Stomach (tissue), 9 donors: ENCODE results near the gene C10orf105. TPM values are rescaled to one million over a fixed set of nuclear protein-coding genes. Genes with fewer than 3 reads are reported as not detected.

Experiments
- DNase-seq, 2 donors: peaks; one replicate each; pipeline versions ENCODE4 v3.0.0 to v3.0.0-alpha.2; 2013 to 2019
- H3K27ac ChIP-seq, 5 donors: fragments of 200-600 bp in 4 of 5; sonication (generic) in 4 of 5; one replicate each; pipeline ENCODE4 v1.5.1; 2013 to 2019; ENCODE audit warnings: mild to moderate bottlenecking in 1 of 5, moderate library complexity in 1 of 5
- H3K27me3 ChIP-seq, 3 donors: fragments of 200-600 bp; sonication (generic); one replicate each; pipeline ENCODE4 v1.5.1; 2017 to 2019; ENCODE audit warnings: mixed run types in 1 of 3
- H3K36me3 ChIP-seq, 4 donors: fragments of 200-600 bp; sonication (generic); 1 replicate in 3 of 4; 2 replicates in 1 of 4; pipeline ENCODE4 v1.5.1; 2016 to 2019
- H3K4me1 ChIP-seq, 4 donors: fragments of 200-600 bp; sonication (generic); one replicate each; pipeline ENCODE4 v1.5.1; 2016 to 2019
- H3K4me3 ChIP-seq, 4 donors: fragments of 200-600 bp; sonication (generic) in 3 of 4; one replicate each; pipeline ENCODE4 v1.5.1; 2016 to 2019; ENCODE audit warnings: mild to moderate bottlenecking in 1 of 4
- H3K9me3 ChIP-seq, 4 donors: fragments of 200-600 bp; sonication (generic); one replicate each; pipeline ENCODE4 v1.5.1; 2016 to 2019
- EP300 ChIP-seq: sonication (generic); formaldehyde crosslinking; IDR thresholded peaks from one replicate; pipeline ENCODE4 v1.6.1; 2017; ENCODE audit warnings: antibody characterized with exemption
- POLR2A ChIP-seq, 4 donors: fragments of 450-650 bp; IDR thresholded peaks; one replicate each; pipeline ENCODE4 v1.6.1; 2016; ENCODE audit warnings: antibody characterized with exemption in 4 of 4, control low read depth in 2 of 4, mild to moderate bottlenecking in 1 of 4, moderate library complexity in 1 of 4
- POLR2AphosphoS5 ChIP-seq, 3 donors: sonication (generic); formaldehyde crosslinking; IDR thresholded peaks; one replicate each; pipeline ENCODE4 v1.6.1; 2016; ENCODE audit warnings: antibody characterized with exemption in 3 of 3
- WGBS, 5 donors: extraction: QIAGEN DNeasy Blood & Tissue Kit in 3 of 5; methylation state at CpG; one replicate each; pipeline versions ENCODE4 v1.1.5 to v1.1.7; 2013 to 2018; 5-methylcytosine and 5-hydroxymethylcytosine counted together
- intact Hi-C: fragments of 100-400 bp; cut with DNase I; formaldehyde crosslinking; loops from one replicate; pipeline ENCODE4 v1.15.1; 2023; ENCODE audit warnings: low total_unique reads
- polyA plus RNA-seq, 3 donors: library from polyadenylated mRNA; stranded (reverse); fragments of 200-250 nt; gene quantifications; one replicate each; pipeline ENCODE4 v1.2.3, GENCODE V29; 2013
- total RNA-seq, 5 donors: library from RNA; depleted of rRNA; stranded (reverse); fragments of >200 nt; gene quantifications; one replicate each; pipeline versions ENCODE4 v1.1.0 to v1.2.3, GENCODE V29; 2014 to 2016
- TF ChIP-seq, protein P1 (sequence below), 7 experiments: fragments of 450-650 bp in 4 of 7; fragments of 200-600 bp in 3 of 7; sonication (generic) in 3 of 7; IDR thresholded peaks; one replicate each; pipeline ENCODE4 v1.5.1; 2016 to 2019; ENCODE audit warnings: antibody characterized with exemption in 7 of 7, control low read depth in 2 of 7, mild to moderate bottlenecking in 1 of 7
- donor health status: healthy with polysubstance abuse.
- donor health status: Bipolar disorder and iron deficiency.
- donor health status: healthy.

Gene C10orf105
- total and polyA plus RNA-seq, 8 donors = 0.03 TPM; not detected in 7

DNA sequence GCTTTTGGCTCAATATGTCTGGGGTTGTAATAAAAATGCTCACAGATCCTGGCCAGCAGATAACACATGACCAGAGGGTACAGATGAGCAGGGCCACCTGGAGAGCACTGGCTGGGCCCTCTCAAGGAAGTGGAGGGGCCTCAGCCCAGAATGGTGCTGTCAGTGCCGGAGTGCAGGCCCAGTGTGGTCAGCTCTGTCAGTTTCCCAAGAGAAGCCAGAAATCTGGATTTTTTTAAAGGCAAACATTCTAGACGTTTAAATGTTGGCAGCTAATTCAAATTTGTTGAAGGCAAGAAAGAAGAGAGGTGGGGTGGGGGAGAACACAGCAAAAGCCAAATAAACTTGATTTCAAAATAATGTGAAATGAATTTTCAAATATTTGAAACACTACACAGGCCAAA is 2.0 kb downstream of the C10orf105 start:
- Histone ChIP-seq H3K9me3 (no peaks in the 10 kb centered on the region), H3K4me3 (no peak overlapping the region), H3K27ac (peak overlapping the region in 2 of 5 donors; percentile 33 to 38), H3K4me1 (peaks cover 35 to 59% (median 47%) of the 10 kb centered on the region in 4 donors), H3K36me3 (no peaks in the 10 kb centered on the region), H3K27me3 (no peaks in the 10 kb centered on the region)
- 45 to 71% (median 50%) methylated on average over 2 of the region's 2 CpGs for whole genome bisulfite sequencing, 5 donors
- peak in 1 of 2 donors; percentile 60 for DNase-seq
- TF ChIP-seq POLR2A (IDR thresholded peaks at IDR 0.05) = no peak
- TF ChIP-seq, protein P1, sequence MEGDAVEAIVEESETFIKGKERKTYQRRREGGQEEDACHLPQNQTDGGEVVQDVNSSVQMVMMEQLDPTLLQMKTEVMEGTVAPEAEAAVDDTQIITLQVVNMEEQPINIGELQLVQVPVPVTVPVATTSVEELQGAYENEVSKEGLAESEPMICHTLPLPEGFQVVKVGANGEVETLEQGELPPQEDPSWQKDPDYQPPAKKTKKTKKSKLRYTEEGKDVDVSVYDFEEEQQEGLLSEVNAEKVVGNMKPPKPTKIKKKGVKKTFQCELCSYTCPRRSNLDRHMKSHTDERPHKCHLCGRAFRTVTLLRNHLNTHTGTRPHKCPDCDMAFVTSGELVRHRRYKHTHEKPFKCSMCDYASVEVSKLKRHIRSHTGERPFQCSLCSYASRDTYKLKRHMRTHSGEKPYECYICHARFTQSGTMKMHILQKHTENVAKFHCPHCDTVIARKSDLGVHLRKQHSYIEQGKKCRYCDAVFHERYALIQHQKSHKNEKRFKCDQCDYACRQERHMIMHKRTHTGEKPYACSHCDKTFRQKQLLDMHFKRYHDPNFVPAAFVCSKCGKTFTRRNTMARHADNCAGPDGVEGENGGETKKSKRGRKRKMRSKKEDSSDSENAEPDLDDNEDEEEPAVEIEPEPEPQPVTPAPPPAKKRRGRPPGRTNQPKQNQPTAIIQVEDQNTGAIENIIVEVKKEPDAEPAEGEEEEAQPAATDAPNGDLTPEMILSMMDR (IDR thresholded peaks at IDR 0.05) = no peak
- no peak for TF ChIP-seq EP300
- TF ChIP-seq POLR2AphosphoS5 (IDR thresholded peaks at IDR 0.05) = no peak
- intact Hi-C loops = no loop called here

DNA sequence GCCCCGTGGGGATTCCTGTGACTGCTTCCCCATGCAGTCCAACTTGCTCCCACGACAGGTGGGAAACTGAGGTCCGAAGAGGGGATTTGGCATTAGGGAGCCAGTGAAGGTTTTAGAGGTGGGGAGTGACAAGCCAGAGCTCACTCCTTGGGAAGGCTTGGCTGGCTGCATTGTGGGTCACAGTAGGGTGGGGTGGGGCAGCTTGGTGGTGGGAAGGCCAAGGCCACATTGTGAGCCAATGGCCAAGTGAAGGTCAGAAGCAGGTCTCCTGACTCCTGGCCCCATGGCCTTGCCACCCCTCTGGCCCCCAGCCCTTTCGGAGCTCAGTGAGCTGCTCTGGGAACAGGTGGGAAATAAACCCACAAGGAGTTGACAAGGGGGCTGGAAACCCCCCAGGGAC is 2.5 kb downstream of the C10orf105 start:
- Histone ChIP-seq H3K36me3 (no peaks in the 10 kb centered on the region), H3K4me1 (peaks cover 36 to 60% (median 50%) of the 10 kb centered on the region in 4 donors), H3K9me3 (no peaks in the 10 kb centered on the region), H3K27me3 (no peaks in the 10 kb centered on the region), H3K27ac (peak overlapping the region in 2 of 5 donors; percentile 38 to 41), H3K4me3 (no peak overlapping the region)
- intact Hi-C loops = no loop called here
- TF ChIP-seq POLR2AphosphoS5 (IDR thresholded peaks at IDR 0.05) (no peak), EP300 (no peak), POLR2A (IDR thresholded peaks at IDR 0.05) (no peak)
- TF ChIP-seq, protein P1 (IDR thresholded peaks at IDR 0.05) = no peak
- WGBS, 5 donors = 80 to 96% (median 89%) methylated on average over 4 of the region's 4 CpGs
- no peak for DNase-seq

DNA sequence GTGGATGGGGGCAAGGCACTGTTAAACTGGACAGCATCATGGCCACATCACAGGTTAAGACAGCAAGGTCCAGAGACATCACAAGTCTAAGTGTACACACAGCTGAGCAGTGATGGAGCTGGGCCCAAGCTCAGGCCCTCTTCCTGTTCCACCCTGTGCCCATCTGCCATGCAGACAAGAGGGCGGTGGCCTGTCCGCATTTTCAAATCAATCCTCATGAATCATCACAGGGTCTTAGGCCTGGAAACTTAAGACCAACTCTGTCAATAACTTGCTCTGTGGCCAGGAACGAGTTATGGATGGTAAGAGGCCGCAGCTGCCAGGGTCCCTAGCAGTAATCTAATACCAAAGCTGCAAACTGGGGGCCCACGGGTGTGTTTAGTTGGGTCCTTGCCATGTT is 3.2 kb downstream of the C10orf105 start:
- Histone ChIP-seq H3K4me3 (no peak overlapping the region), H3K9me3 (no peaks in the 10 kb centered on the region), H3K27ac (no peak overlapping the region), H3K4me1 (peaks cover 36 to 60% (median 50%) of the 10 kb centered on the region in 4 donors), H3K27me3 (no peaks in the 10 kb centered on the region), H3K36me3 (no peaks in the 10 kb centered on the region)
- 79 to 92% (median 89%) methylated on average over 5 of the region's 5 CpGs for WGBS, 5 donors
- TF ChIP-seq, protein P1 (IDR thresholded peaks at IDR 0.05) = no peak
- no peak for TF ChIP-seq POLR2AphosphoS5 (IDR thresholded peaks at IDR 0.05)
- TF ChIP-seq EP300 = no peak
- no peak for TF ChIP-seq POLR2A (IDR thresholded peaks at IDR 0.05)
- no peak for DNase-seq
- intact Hi-C loops = no loop called here

GRCh38 chr10:71715860-71716259 is 3.7 kb downstream of the C10orf105 start:
- intact Hi-C loops = no loop called here

More at GRCh38 chr10:71715860-71716259, 3.7 kb downstream of the C10orf105 start:
- H3K36me3 ChIP-seq = no peaks in the 10 kb centered on the region
- no peak for DNase-seq
- WGBS, 5 donors = 91 to 97% (median 94%) methylated on average over 12 to 20 of the region's 20 CpGs
- H3K4me3 ChIP-seq = no peak overlapping the region
- no peaks in the 10 kb centered on the region for H3K27me3 ChIP-seq
- H3K4me1 ChIP-seq = peaks cover 36 to 60% (median 50%) of the 10 kb centered on the region in 4 donors
- TF ChIP-seq POLR2A (IDR thresholded peaks at IDR 0.05) = no peak
- TF ChIP-seq, protein P1 (IDR thresholded peaks at IDR 0.05) = no peak
- no peak for TF ChIP-seq POLR2AphosphoS5 (IDR thresholded peaks at IDR 0.05)
- TF ChIP-seq EP300 = no peak
- H3K27ac ChIP-seq = no peak overlapping the region
- no peaks in the 10 kb centered on the region for H3K9me3 ChIP-seq
